KG1 (cell line): ENCODE results near the gene RSAD2.
"Not testable (repeated sequence)": the region's sequence is repeated elsewhere in the genome, so short reads cannot be mapped to it uniquely, and the experiment has no call there.

Experiments
- DNase-seq: peaks from one replicate; lab custom pipeline; 2025; lab: John Stamatoyannopoulos, UW

RSAD2 gene

DNA sequence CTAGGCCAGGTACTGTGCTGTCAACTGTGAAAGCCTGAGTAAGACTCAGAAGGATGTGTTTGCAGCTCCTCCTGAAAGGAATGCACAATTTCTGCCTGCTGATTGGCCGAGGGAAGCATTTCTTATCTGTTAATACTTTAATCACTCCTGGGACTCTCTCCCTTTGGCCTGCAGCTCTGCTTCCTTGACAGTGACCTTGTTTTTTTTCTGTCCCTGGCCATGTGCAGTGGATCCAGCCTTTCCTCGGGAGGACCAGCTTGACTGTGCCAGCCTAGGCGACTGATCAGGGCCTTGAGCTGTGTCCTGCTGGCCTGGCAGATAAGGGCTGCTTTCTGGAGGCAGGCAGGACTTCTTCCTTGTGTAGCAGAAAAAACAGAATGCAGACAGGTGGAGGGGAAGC, 49.6 kb downstream of the RSAD2 start:
- DNase-seq = no peak

GRCh38 chr2:6927753-6928152, 50.2 kb downstream of the RSAD2 start:
- DNase-seq = no peak

GRCh38 chr2:6928452-6928851, 50.9 kb downstream of the RSAD2 start:
- no peak for DNase-seq

- no peak for DNase-seq
Measured at GRCh38 chr2:6929196-6929819, 51.7 kb downstream of the RSAD2 start.

- no peak for DNase-seq
Measured at GRCh38 chr2:6930923-6931647, 53.5 kb downstream of the RSAD2 start.

DNA sequence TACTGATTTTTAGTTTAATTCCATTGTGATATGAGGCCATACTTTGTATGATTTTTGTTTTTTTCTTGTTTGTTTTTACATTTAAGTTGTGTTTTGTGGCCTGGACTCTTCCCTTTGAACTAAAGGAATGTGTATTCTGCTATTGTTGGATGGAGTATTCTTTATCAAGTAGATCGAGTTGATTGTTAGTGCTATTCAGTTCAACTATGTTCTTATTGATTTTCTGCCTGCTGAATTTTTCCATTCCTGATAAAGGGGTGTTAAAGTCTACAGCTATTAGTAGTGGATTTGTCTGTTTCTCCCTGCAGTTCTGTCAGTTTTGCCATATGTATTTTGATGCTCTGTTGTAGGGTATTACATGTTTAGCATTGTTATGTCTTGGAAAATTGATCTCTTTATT, 54.2 kb downstream of the RSAD2 start:
- no peak for DNase-seq

DNA sequence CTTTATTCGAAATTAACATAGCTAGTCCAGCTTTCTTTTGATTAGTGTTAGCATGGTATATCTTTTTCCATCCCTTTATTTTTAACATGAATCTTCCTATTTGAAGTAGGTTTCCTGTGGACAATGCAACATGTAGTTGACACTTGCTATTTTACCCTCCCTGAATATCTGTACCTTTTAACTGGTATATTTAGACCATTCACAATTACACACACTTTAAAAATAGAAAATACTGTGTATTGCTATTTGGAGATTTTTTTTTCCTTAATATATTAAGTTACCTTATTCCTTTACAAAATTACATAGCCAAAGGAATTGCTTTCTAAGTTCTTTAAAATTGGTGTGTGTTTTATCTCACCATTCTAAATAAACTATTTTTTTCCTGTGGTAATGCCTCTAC, 54.6 kb downstream of the RSAD2 start:
- DNase-seq = no peak

GRCh38 chr2:6932828-6933227, 55.3 kb downstream of the RSAD2 start:
- DNase-seq = no peak

DNA sequence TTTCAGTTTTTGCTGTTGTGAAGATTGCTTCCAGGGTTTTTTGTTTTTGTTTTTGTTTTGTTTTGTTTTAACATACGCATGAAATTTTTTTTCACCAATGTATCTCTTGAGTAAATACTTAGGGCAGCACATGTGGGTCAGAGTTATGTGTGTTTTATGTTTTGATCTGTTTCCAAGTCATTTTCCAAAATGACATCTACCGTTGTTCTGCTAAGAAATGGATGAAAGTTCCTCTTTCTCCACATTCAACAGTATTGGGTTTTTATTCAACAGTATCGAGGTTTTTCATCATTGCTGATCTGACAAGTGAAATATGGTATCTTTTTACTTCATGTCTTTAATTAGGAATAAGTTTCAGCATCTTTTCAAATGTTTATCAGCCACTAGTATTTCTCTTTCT, 56.3 kb downstream of the RSAD2 start:
- no peak for DNase-seq

DNA sequence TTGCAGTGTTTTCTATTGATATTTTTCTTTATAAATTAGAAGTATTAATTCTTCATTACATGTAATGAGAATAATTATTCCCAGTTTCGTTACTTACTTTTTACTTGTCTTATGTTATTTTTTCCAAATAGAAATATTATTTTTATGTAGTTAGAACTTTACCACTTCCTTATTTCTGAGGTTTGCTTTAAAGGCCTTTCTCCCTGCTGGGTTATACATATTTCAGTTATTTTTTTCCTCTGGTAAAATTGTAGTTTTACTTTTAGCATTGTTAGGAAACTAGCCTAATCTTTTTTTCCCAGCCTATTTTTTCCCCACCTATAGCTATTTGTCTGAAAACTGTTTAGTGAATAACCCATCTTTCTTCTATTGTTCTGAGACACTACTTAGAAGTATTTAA, 56.8 kb downstream of the RSAD2 start:
- no peak for DNase-seq

- no peak for DNase-seq
Measured at GRCh38 chr2:6934758-6935651, 57.4 kb downstream of the RSAD2 start.

DNA sequence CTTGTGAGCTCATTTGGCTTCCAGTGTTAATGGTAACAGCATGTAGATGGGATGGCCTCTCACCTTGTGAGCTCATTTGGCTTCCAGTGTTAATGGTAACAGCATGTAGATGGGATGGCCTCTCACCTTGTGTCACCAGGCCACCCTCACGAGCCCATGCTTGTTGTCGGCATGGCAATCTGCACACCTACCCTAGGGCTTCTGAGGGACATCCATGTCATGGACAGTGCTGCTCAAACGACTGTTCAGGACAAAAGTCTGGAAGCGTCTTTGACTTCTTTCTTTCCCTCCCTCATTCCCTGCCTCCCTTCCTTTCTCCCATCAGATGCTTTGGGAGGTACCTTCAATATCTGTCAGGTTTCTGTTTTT, 58.1 kb downstream of the RSAD2 start:
- not testable (repeated sequence) for DNase-seq

DNA sequence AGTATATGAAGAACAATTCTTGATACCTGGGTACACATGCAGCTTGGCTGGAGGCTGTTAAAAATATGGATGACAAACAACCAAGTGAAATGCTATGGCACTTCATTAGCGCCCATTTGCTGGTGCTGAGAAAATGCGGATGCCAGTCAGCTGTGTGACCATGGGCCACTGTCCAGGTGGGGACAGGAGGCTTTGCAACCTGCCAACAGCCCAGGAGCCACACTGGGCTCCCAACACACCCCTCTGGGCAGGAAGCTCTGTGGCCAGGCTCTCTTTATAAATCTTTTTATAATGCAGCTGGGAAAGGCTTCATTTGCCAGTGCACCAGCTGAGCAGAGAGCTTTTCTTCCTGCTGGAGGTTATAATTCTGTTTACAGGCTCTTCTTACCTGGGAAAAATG, 59.6 kb downstream of the RSAD2 start:
- DNase-seq = no peak

GRCh38 chr2:6937582-6937981, 60.0 kb downstream of the RSAD2 start:
- no peak for DNase-seq

DNA sequence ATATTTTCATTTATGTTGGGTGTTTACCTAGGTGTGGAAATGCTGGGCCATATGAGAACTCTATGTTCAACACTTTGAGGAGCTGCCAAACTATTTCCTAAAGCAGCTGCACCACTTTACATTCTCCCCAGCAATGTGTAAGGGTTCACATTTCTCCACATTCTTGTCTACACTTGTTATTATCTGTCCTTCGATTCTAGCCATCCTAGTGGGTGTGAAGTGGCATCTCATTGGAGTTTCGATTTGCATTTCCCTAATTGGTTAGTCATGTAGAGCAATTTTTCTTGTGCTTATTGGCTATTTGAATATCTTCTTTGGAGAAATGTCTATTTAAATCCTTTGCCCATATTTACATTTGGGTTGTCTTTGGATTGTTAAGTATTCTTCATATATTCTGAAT, 61.5 kb downstream of the RSAD2 start:
- no peak for DNase-seq

GRCh38 chr2:6940820-6941219, 63.2 kb downstream of the RSAD2 start:
- no peak for DNase-seq

GRCh38 chr2:6941299-6942046, 63.9 kb downstream of the RSAD2 start:
- no peak for DNase-seq

GRCh38 chr2:6942848-6943247, 65.3 kb downstream of the RSAD2 start:
- DNase-seq = no peak

- no peak for DNase-seq
Measured at GRCh38 chr2:6943523-6943922, 65.9 kb downstream of the RSAD2 start.

GRCh38 chr2:6943971-6944370, 66.4 kb downstream of the RSAD2 start:
- no peak for DNase-seq

- DNase-seq = no peak
Measured at GRCh38 chr2:6944555-6944954, 67.0 kb downstream of the RSAD2 start.

DNA sequence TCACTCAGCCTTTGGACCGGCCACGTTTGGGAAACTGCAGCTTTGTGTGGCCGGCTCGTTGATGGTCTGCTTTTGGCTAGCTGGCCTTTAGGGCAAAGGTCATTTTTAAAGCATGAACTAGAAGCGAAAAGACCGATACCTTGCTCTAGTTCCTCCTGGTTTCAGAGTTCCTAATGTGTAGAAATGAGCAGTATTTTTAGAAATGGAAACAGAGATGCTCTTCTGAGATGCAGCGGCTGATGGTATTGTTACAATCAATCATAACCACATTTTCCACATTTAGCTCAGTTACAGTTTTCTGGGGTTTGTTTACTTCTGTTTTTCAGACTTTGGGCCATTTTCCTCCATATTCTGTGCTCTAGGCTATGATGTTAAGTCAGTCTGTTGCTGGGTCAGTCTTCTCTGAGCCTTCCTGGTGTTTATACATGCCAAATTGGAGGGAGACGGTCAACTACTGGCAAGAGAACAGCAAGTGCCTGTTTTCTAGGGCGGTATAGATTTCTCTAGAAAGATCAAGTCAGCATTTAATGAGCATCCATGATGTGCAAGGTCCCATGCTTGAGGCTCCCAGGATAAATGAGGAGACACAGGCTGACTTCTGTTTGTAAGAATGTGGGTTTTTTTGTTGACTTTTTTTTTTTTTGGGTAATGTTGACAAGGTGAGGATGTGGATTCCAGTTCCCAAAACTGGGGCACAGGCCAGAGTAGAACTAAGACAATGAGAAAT, 67.7 kb downstream of the RSAD2 start:
- DNase-seq = no peak
